Liver (tissue), 9 donors: Measurements from ENCODE around the gene TAS1R2. TPM values are rescaled to one million over a fixed set of nuclear protein-coding genes. Genes with fewer than 3 reads are reported as not detected.

ENCODE experiments used
- DNase-seq: peaks from one replicate; pipeline ENCODE4 v3.0.0-alpha.2; 2017; ENCODE audit warnings: low spot score
- H3K27ac ChIP-seq, 2 donors: one replicate each; pipeline ENCODE4 v1.7.0; 2013; ENCODE audit warnings: inconsistent platforms in 2 of 2, low read length in 2 of 2, control low read depth in 1 of 2, low read depth in 1 of 2, mild to moderate bottlenecking in 1 of 2
- H3K27me3 ChIP-seq, 4 donors: one replicate each; pipeline versions ENCODE4 v1.6.1 to v1.7.0; 2013; ENCODE audit warnings: low read length in 3 of 4, inconsistent platforms in 1 of 4, mild to moderate bottlenecking in 1 of 4, moderate library complexity in 1 of 4; ENCODE audit not compliant: control insufficient read depth in 4 of 4, insufficient read depth in 4 of 4
- H3K36me3 ChIP-seq, 4 donors: one replicate each; pipeline versions ENCODE4 v1.6.1 to v1.7.0; 2013; ENCODE audit warnings: low read length in 3 of 4, mild to moderate bottlenecking in 3 of 4, low read depth in 1 of 4, moderate library complexity in 1 of 4; ENCODE audit not compliant: control insufficient read depth in 4 of 4, insufficient read depth in 3 of 4
- H3K4me1 ChIP-seq, 4 donors: one replicate each; pipeline versions ENCODE4 v1.6.1 to v1.7.0; 2013; ENCODE audit warnings: low read length in 3 of 4, mild to moderate bottlenecking in 3 of 4, moderate library complexity in 1 of 4; ENCODE audit not compliant: control insufficient read depth in 4 of 4, insufficient read depth in 4 of 4
- H3K4me3 ChIP-seq, 3 donors: one replicate each; pipeline versions ENCODE4 v1.6.1 to v1.7.0; 2013; ENCODE audit warnings: low read length in 3 of 3, control low read depth in 1 of 3, low read depth in 1 of 3, mild to moderate bottlenecking in 1 of 3
- H3K9ac ChIP-seq, 2 donors: one replicate each; pipeline ENCODE4 v1.7.0; 2013; ENCODE audit warnings: low read length in 2 of 2, mild to moderate bottlenecking in 2 of 2, moderate library complexity in 2 of 2, control low read depth in 1 of 2, low read depth in 1 of 2
- H3K9me3 ChIP-seq, 4 donors: one replicate each; pipeline versions ENCODE4 v1.6.1 to v1.7.0; 2013; ENCODE audit warnings: low read length in 3 of 4; ENCODE audit not compliant: control insufficient read depth in 4 of 4
- FOXA1 ChIP-seq: IDR thresholded peaks from 2 replicates; pipeline ENCODE4 v1.6.1; 2016; ENCODE audit warnings: antibody characterized with exemption
- FOXA2 ChIP-seq: IDR thresholded peaks from 2 replicates; pipeline ENCODE4 v1.6.1; 2016; ENCODE audit warnings: antibody characterized with exemption
- HNF4A ChIP-seq, 2 donors: conservative IDR thresholded peaks; 2 replicates each; pipeline ENCODE4 v1.6.1; 2016; ENCODE audit warnings: antibody characterized with exemption in 2 of 2, mild to moderate bottlenecking in 2 of 2
- HNF4G ChIP-seq: IDR thresholded peaks from 2 replicates; pipeline ENCODE4 v1.6.1; 2016; ENCODE audit warnings: antibody characterized with exemption
- JUND ChIP-seq, 2 donors: IDR thresholded peaks; 2 replicates each; pipeline ENCODE4 v1.6.1; 2016; ENCODE audit warnings: antibody characterized with exemption in 2 of 2
- RAD21 ChIP-seq, 2 donors: IDR thresholded peaks; 2 replicates each; pipeline ENCODE4 v1.6.1; 2016; ENCODE audit warnings: antibody characterized with exemption in 2 of 2, mild to moderate bottlenecking in 2 of 2
- RXRA ChIP-seq, 2 donors: IDR thresholded peaks; 2 replicates each; pipeline ENCODE4 v1.6.1; 2017 to 2018; ENCODE audit warnings: antibody characterized with exemption in 2 of 2, mild to moderate bottlenecking in 1 of 2
- SP1 ChIP-seq: IDR thresholded peaks from 2 replicates; pipeline ENCODE4 v1.6.1; 2018; ENCODE audit warnings: antibody characterized with exemption, mild to moderate bottlenecking
- TAF1 ChIP-seq: conservative IDR thresholded peaks from 2 replicates; pipeline ENCODE4 v1.6.1; 2016; ENCODE audit warnings: antibody characterized with exemption, mild to moderate bottlenecking
- YY1 ChIP-seq: IDR thresholded peaks from 2 replicates; pipeline ENCODE4 v1.6.1; 2016; ENCODE audit warnings: antibody characterized with exemption, mild to moderate bottlenecking
- WGBS: extraction: QIAGEN DNeasy Blood & Tissue Kit; methylation state at CpG from one replicate; pipeline ENCODE4 v1.1.7; 2013; 5-methylcytosine and 5-hydroxymethylcytosine counted together
- polyA plus RNA-seq, 2 donors: library from polyadenylated mRNA; stranded (reverse) in 1 of 2; unstranded in 1 of 2; fragments of 200-250 nt in 1 of 2; fragments of >200 nt in 1 of 2; fragmentation: Nextera tagmentation in 1 of 2; extraction: Ambion mirVana in 1 of 2; gene quantifications; one replicate each; pipeline versions ENCODE4 v1.2.1 to v1.2.3, GENCODE V29; 2013 to 2015
- total RNA-seq, 2 donors: library from RNA; depleted of rRNA; stranded (reverse); fragments of >200 nt; gene quantifications; one replicate each; pipeline ENCODE4 v1.2.3, GENCODE V29; 2014
- TF ChIP-seq, protein P1 (sequence below): IDR thresholded peaks from 2 replicates; pipeline ENCODE4 v1.6.1; 2016; ENCODE audit warnings: antibody characterized with exemption
- TF ChIP-seq, protein P2 (sequence below): IDR thresholded peaks from 2 replicates; pipeline ENCODE4 v1.6.1; 2016; ENCODE audit warnings: antibody characterized with exemption
- TF ChIP-seq, protein P3 (sequence below): IDR thresholded peaks from 2 replicates; pipeline ENCODE4 v1.6.1; 2016; ENCODE audit warnings: antibody characterized with exemption, mild to moderate bottlenecking
- TF ChIP-seq, protein P4 (sequence below): fragments of 150-350 bp; IDR thresholded peaks from 2 replicates; pipeline ENCODE4 v1.5.1; 2017; ENCODE audit warnings: improper control_type of control experiment, low read depth, low read length; ENCODE audit not compliant: missing input control
- donor health status: healthy.
- donor health status: healthy.
- donor health status: healthy.
- donor health status: healthy.
- donor health status: healthy.

TAS1R2 gene
- total and polyA plus RNA-seq, 4 donors = not detected

DNA sequence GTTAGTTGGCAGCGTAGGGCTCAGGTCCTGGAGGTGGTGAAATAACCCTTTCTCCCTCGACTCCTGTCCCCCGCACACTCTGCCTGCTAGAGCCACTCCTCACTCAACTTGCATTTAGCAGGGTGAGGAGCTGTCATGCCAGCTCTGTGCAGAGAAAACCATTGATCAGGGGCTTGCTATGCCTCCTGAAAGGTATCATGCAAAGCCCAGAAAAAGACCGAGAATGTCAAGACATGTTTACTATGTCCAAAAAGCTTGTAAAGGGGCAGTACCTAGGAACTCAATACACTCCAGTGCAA is 24.9 kb upstream of the TAS1R2 start:
- H3K36me3 ChIP-seq = peaks cover 24 to 68% (median 46%) of the 10 kb centered on the region in 4 donors

DNA sequence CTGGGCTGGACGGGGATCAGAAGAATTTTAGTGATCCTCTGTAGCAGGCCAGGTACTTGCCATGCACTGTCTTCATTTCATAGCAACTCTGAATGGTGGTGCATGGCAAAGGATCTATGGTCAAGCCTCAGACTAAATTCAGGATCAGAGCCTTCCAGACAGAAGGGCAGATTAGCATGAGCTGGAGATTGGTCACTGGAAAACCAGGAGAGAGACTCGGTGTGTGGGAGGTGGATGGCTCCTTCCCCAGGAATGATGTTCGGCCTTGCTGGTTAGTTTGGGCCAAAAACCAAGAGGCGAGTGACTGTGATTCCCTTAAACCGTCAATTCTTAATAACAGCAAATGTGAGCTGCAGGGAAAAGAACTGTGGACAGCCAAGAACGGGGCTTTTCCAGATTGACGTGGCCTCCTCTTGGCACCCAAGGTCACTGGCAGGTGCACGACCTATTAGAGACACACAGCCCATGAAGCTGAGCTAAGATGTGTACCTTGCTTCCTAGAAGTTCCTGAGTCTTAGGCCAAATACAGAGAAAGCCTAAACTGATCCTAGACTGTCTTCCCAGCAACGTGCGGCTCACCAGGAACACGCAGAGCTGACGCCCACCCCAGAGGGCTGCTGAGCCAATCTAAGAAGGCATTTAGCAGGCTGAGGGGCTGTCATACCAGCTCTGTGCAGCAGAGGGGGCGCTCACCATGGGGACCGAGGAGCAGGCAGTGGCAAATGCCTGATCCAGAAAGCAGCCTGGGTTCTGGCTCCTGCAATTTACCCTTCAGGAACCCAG is 24.4 kb upstream of the TAS1R2 start:
- no peaks in the 10 kb centered on the region for H3K27me3 ChIP-seq
- no peak overlapping the region for H3K27ac ChIP-seq
- H3K36me3 ChIP-seq = peaks cover 28 to 72% (median 46%) of the 10 kb centered on the region in 4 donors
- peaks cover 0 to 6% (median 1%) of the 10 kb centered on the region in 4 donors for H3K4me1 ChIP-seq
- H3K9me3 ChIP-seq = no peaks in the 10 kb centered on the region
- no peak overlapping the region for H3K9ac ChIP-seq
- DNase-seq = peak; percentile 80
- H3K4me3 ChIP-seq = no peak overlapping the region
- 49% methylated on average over 14 of the region's 14 CpGs for WGBS
- TF ChIP-seq, protein P1, sequence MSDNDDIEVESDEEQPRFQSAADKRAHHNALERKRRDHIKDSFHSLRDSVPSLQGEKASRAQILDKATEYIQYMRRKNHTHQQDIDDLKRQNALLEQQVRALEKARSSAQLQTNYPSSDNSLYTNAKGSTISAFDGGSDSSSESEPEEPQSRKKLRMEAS = no peak
- TF ChIP-seq FOXA2 = no peak
- TF ChIP-seq, protein P2, sequence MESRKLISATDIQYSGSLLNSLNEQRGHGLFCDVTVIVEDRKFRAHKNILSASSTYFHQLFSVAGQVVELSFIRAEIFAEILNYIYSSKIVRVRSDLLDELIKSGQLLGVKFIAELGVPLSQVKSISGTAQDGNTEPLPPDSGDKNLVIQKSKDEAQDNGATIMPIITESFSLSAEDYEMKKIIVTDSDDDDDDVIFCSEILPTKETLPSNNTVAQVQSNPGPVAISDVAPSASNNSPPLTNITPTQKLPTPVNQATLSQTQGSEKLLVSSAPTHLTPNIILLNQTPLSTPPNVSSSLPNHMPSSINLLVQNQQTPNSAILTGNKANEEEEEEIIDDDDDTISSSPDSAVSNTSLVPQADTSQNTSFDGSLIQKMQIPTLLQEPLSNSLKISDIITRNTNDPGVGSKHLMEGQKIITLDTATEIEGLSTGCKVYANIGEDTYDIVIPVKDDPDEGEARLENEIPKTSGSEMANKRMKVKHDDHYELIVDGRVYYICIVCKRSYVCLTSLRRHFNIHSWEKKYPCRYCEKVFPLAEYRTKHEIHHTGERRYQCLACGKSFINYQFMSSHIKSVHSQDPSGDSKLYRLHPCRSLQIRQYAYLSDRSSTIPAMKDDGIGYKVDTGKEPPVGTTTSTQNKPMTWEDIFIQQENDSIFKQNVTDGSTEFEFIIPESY = no peak
- no peak for TF ChIP-seq TAF1
- no peak for TF ChIP-seq FOXA1
- peak in 1 of 2 donors; percentile 18 for TF ChIP-seq RXRA (IDR thresholded peaks at IDR 0.05)
- TF ChIP-seq HNF4A (conservative IDR thresholded peaks at IDR 0.05) = no peak
- TF ChIP-seq, protein P3, sequence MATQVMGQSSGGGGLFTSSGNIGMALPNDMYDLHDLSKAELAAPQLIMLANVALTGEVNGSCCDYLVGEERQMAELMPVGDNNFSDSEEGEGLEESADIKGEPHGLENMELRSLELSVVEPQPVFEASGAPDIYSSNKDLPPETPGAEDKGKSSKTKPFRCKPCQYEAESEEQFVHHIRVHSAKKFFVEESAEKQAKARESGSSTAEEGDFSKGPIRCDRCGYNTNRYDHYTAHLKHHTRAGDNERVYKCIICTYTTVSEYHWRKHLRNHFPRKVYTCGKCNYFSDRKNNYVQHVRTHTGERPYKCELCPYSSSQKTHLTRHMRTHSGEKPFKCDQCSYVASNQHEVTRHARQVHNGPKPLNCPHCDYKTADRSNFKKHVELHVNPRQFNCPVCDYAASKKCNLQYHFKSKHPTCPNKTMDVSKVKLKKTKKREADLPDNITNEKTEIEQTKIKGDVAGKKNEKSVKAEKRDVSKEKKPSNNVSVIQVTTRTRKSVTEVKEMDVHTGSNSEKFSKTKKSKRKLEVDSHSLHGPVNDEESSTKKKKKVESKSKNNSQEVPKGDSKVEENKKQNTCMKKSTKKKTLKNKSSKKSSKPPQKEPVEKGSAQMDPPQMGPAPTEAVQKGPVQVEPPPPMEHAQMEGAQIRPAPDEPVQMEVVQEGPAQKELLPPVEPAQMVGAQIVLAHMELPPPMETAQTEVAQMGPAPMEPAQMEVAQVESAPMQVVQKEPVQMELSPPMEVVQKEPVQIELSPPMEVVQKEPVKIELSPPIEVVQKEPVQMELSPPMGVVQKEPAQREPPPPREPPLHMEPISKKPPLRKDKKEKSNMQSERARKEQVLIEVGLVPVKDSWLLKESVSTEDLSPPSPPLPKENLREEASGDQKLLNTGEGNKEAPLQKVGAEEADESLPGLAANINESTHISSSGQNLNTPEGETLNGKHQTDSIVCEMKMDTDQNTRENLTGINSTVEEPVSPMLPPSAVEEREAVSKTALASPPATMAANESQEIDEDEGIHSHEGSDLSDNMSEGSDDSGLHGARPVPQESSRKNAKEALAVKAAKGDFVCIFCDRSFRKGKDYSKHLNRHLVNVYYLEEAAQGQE = no peak
- no peak for TF ChIP-seq SP1
- TF ChIP-seq, protein P4, sequence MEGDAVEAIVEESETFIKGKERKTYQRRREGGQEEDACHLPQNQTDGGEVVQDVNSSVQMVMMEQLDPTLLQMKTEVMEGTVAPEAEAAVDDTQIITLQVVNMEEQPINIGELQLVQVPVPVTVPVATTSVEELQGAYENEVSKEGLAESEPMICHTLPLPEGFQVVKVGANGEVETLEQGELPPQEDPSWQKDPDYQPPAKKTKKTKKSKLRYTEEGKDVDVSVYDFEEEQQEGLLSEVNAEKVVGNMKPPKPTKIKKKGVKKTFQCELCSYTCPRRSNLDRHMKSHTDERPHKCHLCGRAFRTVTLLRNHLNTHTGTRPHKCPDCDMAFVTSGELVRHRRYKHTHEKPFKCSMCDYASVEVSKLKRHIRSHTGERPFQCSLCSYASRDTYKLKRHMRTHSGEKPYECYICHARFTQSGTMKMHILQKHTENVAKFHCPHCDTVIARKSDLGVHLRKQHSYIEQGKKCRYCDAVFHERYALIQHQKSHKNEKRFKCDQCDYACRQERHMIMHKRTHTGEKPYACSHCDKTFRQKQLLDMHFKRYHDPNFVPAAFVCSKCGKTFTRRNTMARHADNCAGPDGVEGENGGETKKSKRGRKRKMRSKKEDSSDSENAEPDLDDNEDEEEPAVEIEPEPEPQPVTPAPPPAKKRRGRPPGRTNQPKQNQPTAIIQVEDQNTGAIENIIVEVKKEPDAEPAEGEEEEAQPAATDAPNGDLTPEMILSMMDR = peak; percentile 88
- TF ChIP-seq JUND (IDR thresholded peaks at IDR 0.05) = no peak
- TF ChIP-seq RAD21 (IDR thresholded peaks at IDR 0.05) = peak; percentile 90 to 94
- no peak for TF ChIP-seq HNF4G

More for the DNA sequence above, 24.9 kb upstream of the TAS1R2 start:
- Histone ChIP-seq H3K4me1 (peaks cover 0 to 11% (median 3%) of the 10 kb centered on the region in 4 donors), H3K9ac (no peak overlapping the region), H3K9me3 (no peaks in the 10 kb centered on the region), H3K27me3 (no peaks in the 10 kb centered on the region), H3K27ac (no peak overlapping the region), H3K4me3 (no peak overlapping the region)
- WGBS = 36% methylated on average over 4 of the region's 4 CpGs
- TF ChIP-seq, protein P2 = no peak
- no peak for TF ChIP-seq HNF4G
- TF ChIP-seq, protein P3 = no peak
- TF ChIP-seq YY1 = no peak
- TF ChIP-seq RXRA (IDR thresholded peaks at IDR 0.05) = no peak
- TF ChIP-seq SP1 = no peak
- DNase-seq = no peak
